Measurements from ENCODE around the gene MACF1. TPM values are rescaled to one million over a fixed set of nuclear protein-coding genes. Genes with fewer than 3 reads are reported as not detected.

Gene MACF1
- total RNA-seq, 2 donors from 2014 or later, result 214 to 251 TPM

DNA sequence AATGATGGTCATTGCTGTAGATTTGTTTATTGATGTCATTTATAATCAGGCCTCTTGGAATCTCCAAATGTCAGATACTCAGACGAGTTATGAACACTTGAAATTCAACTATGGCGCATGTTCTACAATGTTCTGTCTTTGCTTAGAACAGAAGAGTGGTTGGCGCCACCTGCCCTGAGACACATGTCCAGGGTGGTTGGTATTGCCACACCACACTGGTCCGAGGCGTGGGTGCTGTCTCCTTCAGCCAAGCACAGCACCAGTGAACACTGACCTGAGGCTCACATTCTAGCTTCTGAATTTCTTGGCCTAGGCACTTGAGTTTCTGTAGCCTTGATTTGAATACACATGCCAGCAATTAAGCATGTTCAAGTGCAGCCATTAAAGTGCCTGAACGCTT is 276.8 kb downstream of the MACF1 start:
- Mint-ChIP-seq H3K4me3 (no peak overlapping the region), H3K27me3 (ENCODE audit: insufficient read depth) (no peaks in the 10 kb centered on the region), H3K4me1 (no peaks in the 10 kb centered on the region), H3K36me3 (ENCODE audit: low read depth) (peaks cover 70% of the 10 kb centered on the region), H3K9me3 (no peaks in the 10 kb centered on the region), H3K27ac (no peak overlapping the region)
- DNase-seq, result no peak
- no peaks in the 10 kb centered on the region for H3K9me3 ChIP-seq (ENCODE audit: control insufficient read depth, low read length)
- 83 to 89% methylated on average over 4 to 6 of the region's 6 CpGs for WGBS, 2 experiments (ENCODE audit: insufficient coverage in 1 of 2, insufficient read length in 1 of 2)
- no peak overlapping the region for H3K9ac ChIP-seq (ENCODE audit: extremely low read depth, low read length, poor library complexity, severe bottlenecking)
- H3K27ac ChIP-seq (ENCODE audit: low read depth, low read length), result no peak overlapping the region
- peaks cover 75% of the 10 kb centered on the region for H3K36me3 ChIP-seq (ENCODE audit: control insufficient read depth, insufficient read depth, low read length)
- H3K4me1 ChIP-seq (ENCODE audit: control insufficient read depth, insufficient read depth, low read length), result no peaks in the 10 kb centered on the region
- no peak overlapping the region for H3K4me3 ChIP-seq (ENCODE audit: low read length)
- H3K27me3 ChIP-seq (ENCODE audit: control insufficient read depth, insufficient read depth, low read length, poor library complexity, severe bottlenecking), result no peaks in the 10 kb centered on the region
- no peak for TF ChIP-seq CTCF (conservative IDR thresholded peaks at IDR 0.05)

- H3K9me3 ChIP-seq (ENCODE audit: control insufficient read depth, low read length), result no peaks in the 10 kb centered on the region
- WGBS, 2 experiments (ENCODE audit: insufficient coverage in 1 of 2, insufficient read length in 1 of 2), result 86% methylated on average over 1 of the region's 1 CpG; no CpG with 5 or more reads in 1 of the 2 experiments
- no peaks in the 10 kb centered on the region for H3K27me3 ChIP-seq (ENCODE audit: control insufficient read depth, insufficient read depth, low read length, poor library complexity, severe bottlenecking)
- H3K36me3 ChIP-seq (ENCODE audit: control insufficient read depth, insufficient read depth, low read length), result peaks cover 86% of the 10 kb centered on the region
- no peak for TF ChIP-seq CTCF (conservative IDR thresholded peaks at IDR 0.05)
- Mint-ChIP-seq H3K4me3 (no peak overlapping the region), H3K27me3 (ENCODE audit: insufficient read depth) (no peaks in the 10 kb centered on the region), H3K4me1 (no peaks in the 10 kb centered on the region), H3K36me3 (ENCODE audit: low read depth) (peaks cover 79% of the 10 kb centered on the region), H3K27ac (peak overlapping the region; percentile 33), H3K9me3 (no peaks in the 10 kb centered on the region)
- H3K4me3 ChIP-seq (ENCODE audit: low read length), result no peak overlapping the region
- H3K27ac ChIP-seq (ENCODE audit: low read depth, low read length), result no peak overlapping the region
- no peaks in the 10 kb centered on the region for H3K4me1 ChIP-seq (ENCODE audit: control insufficient read depth, insufficient read depth, low read length)
- DNase-seq, result no peak
- H3K9ac ChIP-seq (ENCODE audit: extremely low read depth, low read length, poor library complexity, severe bottlenecking), result no peak overlapping the region
Measured at GRCh38 chr1:39483276-39483675, 278.8 kb downstream of the MACF1 start.

DNA sequence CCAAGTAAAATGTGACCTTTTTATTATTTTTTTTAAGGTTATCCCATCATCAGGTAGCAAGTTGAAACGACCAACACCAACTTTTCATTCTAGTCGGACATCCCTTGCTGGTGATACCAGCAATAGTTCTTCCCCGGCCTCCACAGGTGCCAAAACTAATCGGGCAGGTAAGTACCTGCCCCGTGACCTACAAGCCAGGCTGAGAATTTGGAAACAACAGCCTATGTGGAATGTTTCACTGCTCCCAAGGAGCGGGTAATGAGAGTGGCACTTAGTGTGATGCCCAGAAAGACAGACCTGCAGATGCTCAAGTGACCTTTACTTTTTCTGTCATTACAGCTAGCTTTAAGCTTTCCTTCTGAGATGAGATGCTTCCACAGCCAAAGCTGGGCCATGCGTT is 280.1 kb downstream of the MACF1 start:
- H3K36me3 ChIP-seq (ENCODE audit: control insufficient read depth, insufficient read depth, low read length), result peaks cover 73% of the 10 kb centered on the region

More for the DNA sequence above, 280.1 kb downstream of the MACF1 start:
- no peak overlapping the region for H3K4me3 ChIP-seq (ENCODE audit: low read length)
- no peak for DNase-seq
- peaks cover 71% of the 10 kb centered on the region for H3K36me3 Mint-ChIP-seq (ENCODE audit: low read depth)
- H3K27ac ChIP-seq (ENCODE audit: low read depth, low read length), result no peak overlapping the region
- H3K9me3 Mint-ChIP-seq, result no peaks in the 10 kb centered on the region
- peaks cover 5% of the 10 kb centered on the region for H3K27me3 ChIP-seq (ENCODE audit: control insufficient read depth, insufficient read depth, low read length, poor library complexity, severe bottlenecking)
- H3K27ac Mint-ChIP-seq, result no peak overlapping the region
- H3K4me1 ChIP-seq (ENCODE audit: control insufficient read depth, insufficient read depth, low read length), result no peaks in the 10 kb centered on the region
- peaks cover 7% of the 10 kb centered on the region for H3K27me3 Mint-ChIP-seq (ENCODE audit: insufficient read depth)
- TF ChIP-seq CTCF (conservative IDR thresholded peaks at IDR 0.05), result no peak
- no peaks in the 10 kb centered on the region for H3K9me3 ChIP-seq (ENCODE audit: control insufficient read depth, low read length)
- no peak overlapping the region for H3K9ac ChIP-seq (ENCODE audit: extremely low read depth, low read length, poor library complexity, severe bottlenecking)
- H3K4me3 Mint-ChIP-seq, result no peak overlapping the region
- no peaks in the 10 kb centered on the region for H3K4me1 Mint-ChIP-seq
- WGBS, 2 experiments (ENCODE audit: insufficient coverage in 1 of 2, insufficient read length in 1 of 2), result 93 to 95% methylated on average over 6 to 7 of the region's 7 CpGs
